Measurements from ENCODE around the gene FAM120B. TPM values are rescaled to one million over a fixed set of nuclear protein-coding genes. Genes with fewer than 3 reads are reported as not detected.

Gene FAM120B
- total RNA-seq, 1 experiment from 2014 or later: 16.7 TPM

- Histone ChIP-seq H3K23me2 (ENCODE audit: insufficient read length, low read depth, low read length, poor library complexity, severe bottlenecking) (no peaks in the 10 kb centered on the region), H2BK5ac (ENCODE audit: insufficient read length, low read length) (no peak overlapping the region), H2BK15ac (ENCODE audit: low read depth, low read length) (no peak overlapping the region), H2BK20ac (ENCODE audit: low read depth, low read length, poor library complexity, severe bottlenecking) (no peak overlapping the region), H3K4me1 (ENCODE audit: insufficient read depth, low read length) (no peaks in the 10 kb centered on the region), H4K5ac (ENCODE audit: insufficient read length, low read depth, low read length) (no peak overlapping the region), H2BK120ac (ENCODE audit: low read depth, low read length, poor library complexity, severe bottlenecking) (no peak overlapping the region), H3K27ac (ENCODE audit: insufficient read length, low read depth, low read length) (no peak overlapping the region), H3K23ac (ENCODE audit: insufficient read length, low read depth, low read length) (no peak overlapping the region), H3K27me3 (ENCODE audit: insufficient read depth, low read length) (no peaks in the 10 kb centered on the region), H3K18ac (ENCODE audit: insufficient read length, low read depth, low read length) (no peak overlapping the region), H3K79me1 (ENCODE audit: insufficient read depth, low read depth, low read length, poor library complexity, severe bottlenecking) (no peaks in the 10 kb centered on the region), H4K91ac (ENCODE audit: insufficient read length, low read depth, low read length) (no peak overlapping the region), H3K14ac (ENCODE audit: insufficient read depth, low read length) (no peak overlapping the region), H3T11ph (ENCODE audit: low read length) (no peak overlapping the region), H3K79me2 (ENCODE audit: insufficient read depth, low read length) (no peaks in the 10 kb centered on the region), H3K4ac (ENCODE audit: low read depth, low read length) (no peak overlapping the region), H2BK12ac (ENCODE audit: insufficient read length, low read depth, low read length) (no peak overlapping the region), H3K9ac (ENCODE audit: extremely low read depth, insufficient read length, low read length) (no peak overlapping the region), H3K4me2 (ENCODE audit: insufficient read depth, insufficient read length, low read length) (no peak overlapping the region), H2AFZ (ENCODE audit: low read length) (no peak overlapping the region), H4K20me1 (ENCODE audit: control insufficient read depth, insufficient read depth, insufficient read length) (no peaks in the 10 kb centered on the region), H4K8ac (replicated peaks; ENCODE audit: insufficient read length, low read depth, low read length) (no peak overlapping the region), H3K9me3 (ENCODE audit: control insufficient read depth, low read depth, low read length) (no peaks in the 10 kb centered on the region), H3K56ac (ENCODE audit: insufficient read length, low read depth, low read length) (no peak overlapping the region), H2AK5ac (ENCODE audit: insufficient read length, low read length) (no peak overlapping the region)
- Mint-ChIP-seq H3K27ac (no peak overlapping the region), H3K27me3 (ENCODE audit: low read depth) (peaks cover 6% of the 10 kb centered on the region), H3K9me3 (peaks cover 0 to 6% of the 10 kb centered on the region in 2 experiments; a peak in 1 of 5 replicates), H3K36me3 (ENCODE audit: insufficient read depth in 1 of 3, low read depth in 3 of 3) (no peaks in the 10 kb centered on the region), H3K4me1 (peaks cover 6% of the 10 kb centered on the region in 2 experiments), H3K4me3 (no peak overlapping the region)
- no peak for DNase-seq
- TF ChIP-seq CTCF (conservative IDR thresholded peaks at IDR 0.05): no peak
- WGBS (ENCODE audit: extremely low coverage, insufficient read length, low lambda C conversion rate): no CpG with 5 or more reads among the region's 10 CpGs
Observed at GRCh38 chr6:170416959-170417606, 110.5 kb downstream of the FAM120B start.

All from H9 (cell line).